Keratinocyte (primary cell): ENCODE results near the gene RAPGEF1. TPM values are rescaled to one million over a fixed set of nuclear protein-coding genes. Genes with fewer than 3 reads are reported as not detected.

Source experiments
- DNase-seq: peaks from one replicate; pipeline ENCODE4 v3.0.0-alpha.2; 2011; ENCODE audit warnings: low read depth, missing footprints, low spot score
- FAIRE-seq: peaks from 2 replicates; lab custom pipeline; 2011; peaks lifted over from hg19 to GRCh38; lab: Jason Lieb, UNC
- H2AFZ ChIP-seq: 2 replicates; pipeline ENCODE4 v1.6.0; 2012; ENCODE audit warnings: low read length, control low read depth, inconsistent platforms; ENCODE audit not compliant: control insufficient read depth
- H3K27ac ChIP-seq: 2 replicates; pipeline ENCODE4 v1.5.1; 2011; ENCODE audit warnings: low read length; ENCODE audit not compliant: control insufficient read depth, insufficient read depth
- H3K27me3 ChIP-seq: 3 replicates; pipeline ENCODE4 v1.6.0; 2011; ENCODE audit warnings: low read length; ENCODE audit not compliant: control insufficient read depth, insufficient read depth; ENCODE audit errors: extremely low read depth
- H3K36me3 ChIP-seq, 2 experiments: 2 replicates in 1 of 2; 3 replicates in 1 of 2; pipeline ENCODE4 v1.5.1; 2011; ENCODE audit warnings: low read length in 2 of 2, mild to moderate bottlenecking in 1 of 2; ENCODE audit not compliant: control insufficient read depth in 2 of 2, insufficient read depth in 2 of 2; ENCODE audit errors: extremely low read depth in 1 of 2
- H3K4me1 ChIP-seq: 3 replicates; pipeline ENCODE4 v1.5.1; 2011; ENCODE audit warnings: low read length; ENCODE audit not compliant: control insufficient read depth, insufficient read depth; ENCODE audit errors: extremely low read depth
- H3K4me2 ChIP-seq: 3 replicates; pipeline ENCODE4 v1.6.0; 2011; ENCODE audit warnings: low read depth, low read length; ENCODE audit not compliant: control insufficient read depth, insufficient read depth; ENCODE audit errors: extremely low read depth
- H3K4me3 ChIP-seq, 3 experiments: fragments of 200-600 bp in 1 of 3; sonication (generic) in 1 of 3; 2 replicates in 2 of 3; 3 replicates in 1 of 3; pipeline ENCODE4 v1.5.1; 2011 to 2016; ENCODE audit warnings: low read length in 3 of 3, mild to moderate bottlenecking in 3 of 3, control low read depth in 2 of 3, inconsistent platforms in 1 of 3, low read depth in 1 of 3, mixed read lengths in 1 of 3, mixed run types in 1 of 3, moderate library complexity in 1 of 3; ENCODE audit not compliant: control insufficient read depth in 2 of 3, insufficient read depth in 2 of 3; ENCODE audit errors: extremely low read depth in 1 of 3
- H3K79me2 ChIP-seq: 2 replicates; pipeline ENCODE4 v1.6.0; 2012; ENCODE audit warnings: low read length; ENCODE audit not compliant: control insufficient read depth, insufficient read depth
- H3K9ac ChIP-seq: 3 replicates; pipeline ENCODE4 v1.6.0; 2011; ENCODE audit warnings: low read length; ENCODE audit not compliant: control insufficient read depth, insufficient read depth; ENCODE audit errors: extremely low read depth
- H3K9me1 ChIP-seq: 3 replicates; pipeline ENCODE4 v1.6.0; 2011; ENCODE audit warnings: low read length; ENCODE audit not compliant: control insufficient read depth, insufficient read depth; ENCODE audit errors: extremely low read depth
- H3K9me3 ChIP-seq: 2 replicates; pipeline ENCODE4 v1.5.1; 2012; ENCODE audit warnings: low read depth, low read length; ENCODE audit not compliant: control insufficient read depth
- H4K20me1 ChIP-seq: 3 replicates; pipeline ENCODE4 v1.6.0; 2011; ENCODE audit warnings: low read length; ENCODE audit not compliant: control insufficient read depth, insufficient read depth; ENCODE audit errors: extremely low read depth
- CTCF ChIP-seq, 3 experiments: IDR thresholded peaks in 1 of 3; conservative IDR thresholded peaks in 1 of 3; optimal IDR thresholded peaks in 1 of 3; 2 replicates in 2 of 3; 3 replicates in 1 of 3; pipeline versions ENCODE3 to v1.5.1; 2011; ENCODE audit warnings: low read length in 3 of 3, mild to moderate bottlenecking in 3 of 3, moderate library complexity in 2 of 3, control low read depth in 1 of 3, inconsistent platforms in 1 of 3; ENCODE audit not compliant: insufficient read depth in 2 of 3; ENCODE audit errors: extremely low read depth in 1 of 3
- EZH2 ChIP-seq: IDR thresholded peaks from one replicate; pipeline ENCODE4 v1.6.1; 2012; ENCODE audit warnings: inconsistent platforms, mild to moderate bottlenecking, low read length, moderate library complexity
- dilution Hi-C: fragments of 300-500 bp; cut with MboI; formaldehyde crosslinking; loops from one replicate; pipeline ENCODE4 v1.7.0; 2020; ENCODE audit warnings: low sequenced_read_pairs; ENCODE audit not compliant: extremely low pct_ligation_motif_present
- polyA plus RNA-seq, 5 experiments: library from polyadenylated mRNA; depleted of rRNA in 3 of 5; stranded (reverse) in 3 of 5; stranded (forward) in 1 of 5; unstranded in 1 of 5; fragments of >200 nt; gene quantifications; 1 replicate in 1 of 5; 2 replicates in 3 of 5; 3 replicates in 1 of 5; pipeline versions ENCODE4 v1.2.1 to v1.2.3, GENCODE V29; 2011 to 2012; ENCODE audit warnings: missing spikeins in 2 of 5, low read depth in 1 of 5, low replicate concordance in 1 of 5

The RAPGEF1 gene
- polyA plus RNA-seq, 1 donor (not counting 4 experiments of a cell fraction or from before 2014, with no cell fraction given): 18.5 TPM

DNA sequence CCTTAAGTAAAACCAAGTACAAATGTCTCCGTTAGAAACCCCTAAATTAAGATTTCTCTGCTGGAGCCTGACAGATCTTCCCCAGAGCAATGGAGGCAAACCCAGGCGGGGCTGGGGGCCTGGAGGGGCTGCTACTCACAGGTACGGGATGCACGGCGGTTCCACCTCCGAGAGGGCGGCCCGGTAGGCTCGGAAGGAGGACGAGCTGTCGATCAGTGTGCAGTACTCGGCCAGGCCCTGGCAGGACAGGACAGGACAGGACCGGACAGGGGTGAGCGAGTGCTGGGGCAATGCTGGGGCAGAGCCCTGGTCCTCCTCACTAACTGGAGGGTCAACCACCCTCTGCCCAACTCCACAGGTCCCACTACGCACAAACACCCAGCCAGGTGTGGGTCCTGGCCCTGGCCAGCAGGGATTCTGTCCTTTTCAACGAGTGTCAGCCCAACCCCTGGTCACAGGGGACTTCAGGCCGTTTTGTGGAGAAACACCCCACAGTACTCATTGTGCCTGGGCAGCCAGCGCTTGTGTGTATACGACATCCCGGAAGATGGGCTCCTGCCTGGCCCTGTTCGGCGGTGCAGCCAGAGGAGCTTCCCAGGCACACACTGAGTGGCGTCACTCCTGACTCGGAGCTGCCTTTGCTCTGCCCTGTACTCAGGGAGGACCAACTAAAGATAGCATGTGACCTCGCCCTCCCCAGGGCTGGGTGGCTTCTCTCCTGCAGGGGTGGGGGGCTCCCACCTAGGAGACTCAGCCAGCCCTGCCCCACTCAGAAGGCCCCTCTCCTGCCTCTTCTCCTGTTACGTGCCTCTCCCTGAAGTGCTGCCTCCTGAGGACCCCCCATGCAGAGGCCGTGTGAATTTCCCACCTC, 157.2 kb downstream of the RAPGEF1 start:
- Histone ChIP-seq H3K4me3 (no peak overlapping the region), H3K79me2 (no peaks in the 10 kb centered on the region), H3K27me3 (no peaks in the 10 kb centered on the region), H3K9me1 (no peaks in the 10 kb centered on the region), H3K9me3 (no peaks in the 10 kb centered on the region), H3K9ac (no peak overlapping the region), H4K20me1 (no peaks in the 10 kb centered on the region), H3K4me1 (no peaks in the 10 kb centered on the region), H3K4me2 (no peak overlapping the region), H3K36me3 (peaks cover 9 to 28% of the 10 kb centered on the region in 2 experiments), H3K27ac (no peak overlapping the region), H2AFZ (no peak overlapping the region)
- no peak for TF ChIP-seq CTCF (optimal IDR thresholded peaks at IDR 0.05 in 1 of 3, IDR thresholded peaks at IDR 0.05 in 1 of 3, conservative IDR thresholded peaks at IDR 0.05 in 1 of 3; ENCODE audit: extremely low read depth in 1 of 3, insufficient read depth in 2 of 3, low read length in 3 of 3)
- no peak for TF ChIP-seq EZH2
- dilution Hi-C loops: no loop called here
- FAIRE-seq (no peak), DNase-seq (no peak)

DNA sequence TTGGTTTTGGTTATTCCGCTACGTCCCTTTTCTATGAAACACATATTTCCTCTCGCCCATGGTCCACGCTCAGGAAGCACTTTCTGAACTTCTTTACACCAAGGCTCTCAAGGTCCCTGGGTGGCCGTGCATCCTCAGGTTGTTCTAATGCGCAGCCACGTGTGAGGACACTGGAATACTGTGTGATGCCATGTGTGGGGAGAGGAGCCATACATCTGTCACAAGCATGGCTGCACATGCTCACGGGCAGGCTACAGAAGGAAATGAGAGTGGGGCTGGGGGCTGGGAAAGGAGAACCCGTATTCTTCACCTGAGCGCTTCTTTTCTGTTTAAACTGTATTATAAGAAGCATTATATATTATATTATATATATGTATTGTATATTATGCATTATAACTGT, 157.8 kb downstream of the RAPGEF1 start:
- Histone ChIP-seq H4K20me1 (no peaks in the 10 kb centered on the region), H3K27me3 (no peaks in the 10 kb centered on the region), H3K9me1 (no peaks in the 10 kb centered on the region), H3K4me1 (no peaks in the 10 kb centered on the region), H3K4me3 (no peak overlapping the region), H3K79me2 (no peaks in the 10 kb centered on the region), H2AFZ (no peak overlapping the region), H3K9ac (no peak overlapping the region), H3K4me2 (no peak overlapping the region), H3K9me3 (no peaks in the 10 kb centered on the region), H3K36me3 (peaks cover 9 to 27% of the 10 kb centered on the region in 2 experiments), H3K27ac (no peak overlapping the region)
- TF ChIP-seq CTCF (optimal IDR thresholded peaks at IDR 0.05 in 1 of 3, IDR thresholded peaks at IDR 0.05 in 1 of 3, conservative IDR thresholded peaks at IDR 0.05 in 1 of 3; ENCODE audit: extremely low read depth in 1 of 3, insufficient read depth in 2 of 3, low read length in 3 of 3) (no peak), EZH2 (no peak)
- FAIRE-seq (no peak), DNase-seq (no peak)
- dilution Hi-C loops: no loop called here
